GM03348 (cell line): Measurements from ENCODE around the gene FGA.

Experiments used
- DNase-seq: peaks from one replicate; pipeline ENCODE4 v3.0.0; 2012; ENCODE audit warnings: low spot score

Gene FGA

GRCh38 chr4:154590329-154591006, at the start of gene FGA:
Gene FGA, minus strand, starts transcription at chr4:154590742. Its CDS starts 55 bp downstream, at chr4:154590687.
- no peak for DNase-seq

- DNase-seq = no peak
These were observed 43.5 kb upstream of the FGA start for GRCh38 chr4:154634058-154634457.

GRCh38 chr4:154631828-154632227, 41.3 kb upstream of the FGA start:
- no peak for DNase-seq

GRCh38 chr4:154630324-154630723, 39.8 kb upstream of the FGA start:
- no peak for DNase-seq

- peak; percentile 65 for DNase-seq
These were observed 36.4 kb upstream of the FGA start for GRCh38 chr4:154626793-154627484.

- no peak for DNase-seq
These were observed 35.4 kb upstream of the FGA start for GRCh38 chr4:154625971-154626370.

- DNase-seq = no peak
These were observed 33.5 kb upstream of the FGA start for GRCh38 chr4:154623995-154624394.

- no peak for DNase-seq
These were observed 32.9 kb upstream of the FGA start for GRCh38 chr4:154623436-154623835.

- peak; percentile 63 for DNase-seq
These were observed 32.1 kb upstream of the FGA start for GRCh38 chr4:154622598-154622997.

- DNase-seq = no peak
These were observed 29.6 kb upstream of the FGA start for GRCh38 chr4:154620111-154620510.

- peak; percentile 47 for DNase-seq
These were observed 28.3 kb upstream of the FGA start for GRCh38 chr4:154618708-154619315.

GRCh38 chr4:154617820-154618317, 27.3 kb upstream of the FGA start:
- no peak for DNase-seq

GRCh38 chr4:154616731-154617130, 26.2 kb upstream of the FGA start:
- no peak for DNase-seq

GRCh38 chr4:154616287-154616686, 25.7 kb upstream of the FGA start:
- no peak for DNase-seq

- no peak for DNase-seq
These were observed 24.7 kb upstream of the FGA start for GRCh38 chr4:154615211-154615610.

GRCh38 chr4:154614306-154614705, 23.8 kb upstream of the FGA start:
- no peak for DNase-seq

GRCh38 chr4:154612472-154613414, 22.2 kb upstream of the FGA start, which contains the start of gene FGG:
Gene FGG, minus strand, starts transcription at chr4:154612656. Its CDS starts 47 bp downstream, at chr4:154612609.
- no peak for DNase-seq

GRCh38 chr4:154611833-154612232, 21.3 kb upstream of the FGA start:
- no peak for DNase-seq

- no peak for DNase-seq
These were observed 20.0 kb upstream of the FGA start for GRCh38 chr4:154610582-154610981.

- no peak for DNase-seq
These were observed 19.0 kb upstream of the FGA start for GRCh38 chr4:154609532-154609931.

GRCh38 chr4:154608361-154609252, 18.1 kb upstream of the FGA start:
- no peak for DNase-seq
